NB4 (cell line): ENCODE data around the gene KDM5D.

Experiments used
- POLR2A ChIP-seq: IDR thresholded peaks from 2 replicates; pipeline ENCODE4 v1.6.1; 2011; ENCODE audit warnings: mild to moderate bottlenecking; ENCODE audit not compliant: insufficient read length; ENCODE audit errors: extremely low read depth
- TF ChIP-seq, protein P1 (sequence below): IDR thresholded peaks from one replicate; pipeline ENCODE4 v1.5.1; 2012; ENCODE audit warnings: low read depth, low read length

GRCh38 chrY:19768375-19768774 is 23.8 kb upstream of the KDM5D start:
- TF ChIP-seq, protein P1, sequence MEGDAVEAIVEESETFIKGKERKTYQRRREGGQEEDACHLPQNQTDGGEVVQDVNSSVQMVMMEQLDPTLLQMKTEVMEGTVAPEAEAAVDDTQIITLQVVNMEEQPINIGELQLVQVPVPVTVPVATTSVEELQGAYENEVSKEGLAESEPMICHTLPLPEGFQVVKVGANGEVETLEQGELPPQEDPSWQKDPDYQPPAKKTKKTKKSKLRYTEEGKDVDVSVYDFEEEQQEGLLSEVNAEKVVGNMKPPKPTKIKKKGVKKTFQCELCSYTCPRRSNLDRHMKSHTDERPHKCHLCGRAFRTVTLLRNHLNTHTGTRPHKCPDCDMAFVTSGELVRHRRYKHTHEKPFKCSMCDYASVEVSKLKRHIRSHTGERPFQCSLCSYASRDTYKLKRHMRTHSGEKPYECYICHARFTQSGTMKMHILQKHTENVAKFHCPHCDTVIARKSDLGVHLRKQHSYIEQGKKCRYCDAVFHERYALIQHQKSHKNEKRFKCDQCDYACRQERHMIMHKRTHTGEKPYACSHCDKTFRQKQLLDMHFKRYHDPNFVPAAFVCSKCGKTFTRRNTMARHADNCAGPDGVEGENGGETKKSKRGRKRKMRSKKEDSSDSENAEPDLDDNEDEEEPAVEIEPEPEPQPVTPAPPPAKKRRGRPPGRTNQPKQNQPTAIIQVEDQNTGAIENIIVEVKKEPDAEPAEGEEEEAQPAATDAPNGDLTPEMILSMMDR, result no peak
- TF ChIP-seq POLR2A, result no peak
